SK-N-MC (cell line): Measurements from ENCODE around the gene CBX1.

Experiments
- DNase-seq: peaks from one replicate; pipeline ENCODE4 v3.0.0-alpha.2; 2011; ENCODE audit warnings: low read depth, low spot score
- H3K27ac ChIP-seq: fragments of 200-600 bp; sonication (generic); 2 replicates; pipeline ENCODE4 v1.5.1; 2016; ENCODE audit warnings: mixed run types
- H3K36me3 ChIP-seq: fragments of 200-600 bp; sonication (generic); 2 replicates; pipeline ENCODE4 v1.6.1; 2017; ENCODE audit warnings: antibody characterized with exemption, low read length, mixed read lengths; ENCODE audit not compliant: insufficient read depth
- H3K4me3 ChIP-seq: fragments of 200-600 bp; sonication (generic); 2 replicates; pipeline ENCODE4 v1.5.1; 2016
- H3K9ac ChIP-seq: fragments of 200-600 bp; sonication (generic); 2 replicates; pipeline ENCODE4 v1.8.0; 2017; ENCODE audit warnings: mixed run types, mixed read lengths; ENCODE audit not compliant: insufficient read length
- H3K9me3 ChIP-seq: fragments of 200-600 bp; sonication (generic); 2 replicates; pipeline ENCODE4 v1.6.1; 2017; ENCODE audit warnings: low read depth, mild to moderate bottlenecking, antibody characterized with exemption, low read length, moderate library complexity, mixed read lengths
- EZH2 ChIP-seq: fragments of 200-600 bp; sonication (generic); IDR thresholded peaks from one replicate; pipeline ENCODE4 v1.6.1; 2017; ENCODE audit warnings: antibody characterized with exemption
- FOXP2 ChIP-seq: optimal IDR thresholded peaks from 2 replicates; pipeline ENCODE3; 2011; ENCODE audit warnings: mild to moderate bottlenecking, moderate library complexity; ENCODE audit not compliant: insufficient read depth; ENCODE audit errors: extremely low read length, control extremely low read depth
- POLR2AphosphoS5 ChIP-seq: IDR thresholded peaks from 2 replicates; pipeline ENCODE4 v1.6.1; 2012; ENCODE audit warnings: mild to moderate bottlenecking, low read depth, low read length, borderline replicate concordance

The CBX1 gene

DNA sequence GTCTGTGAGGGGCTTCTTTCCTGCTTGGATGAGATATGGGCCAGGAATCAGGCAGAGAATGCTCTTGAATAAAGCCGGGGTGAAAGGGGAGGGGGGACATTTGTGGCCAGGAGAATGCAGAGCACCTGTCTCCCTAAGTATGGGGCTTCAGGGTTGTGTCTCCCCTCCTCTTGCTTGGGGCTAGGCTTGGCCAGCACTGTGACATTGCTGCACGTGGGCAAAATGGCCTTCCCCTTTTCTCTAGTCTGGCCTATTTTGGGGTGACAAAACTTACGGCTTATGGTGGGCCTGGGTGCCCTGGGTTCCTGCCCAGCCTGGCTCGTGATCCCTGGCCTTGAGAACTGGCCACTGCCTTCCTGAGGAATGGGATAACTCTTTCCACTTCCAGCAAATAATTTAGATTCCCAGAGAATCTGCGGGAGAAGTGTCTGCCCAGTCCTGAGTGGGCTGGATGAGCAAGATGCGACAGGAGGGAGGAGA is 47.5 kb downstream of the CBX1 start:
- TF ChIP-seq FOXP2 (no peak), EZH2 (no peak), POLR2AphosphoS5 (no peak)
- Histone ChIP-seq H3K36me3 (peaks cover 70% of the 10 kb centered on the region), H3K27ac (peak overlapping the region; percentile 73), H3K9me3 (no peaks in the 10 kb centered on the region), H3K9ac (peak overlapping the region; percentile 28), H3K4me3 (peak overlapping the region; percentile 43; the same call in 1 of the 2 replicates)
- DNase-seq: no peak

GRCh38 chr17:48052956-48053757 is 48.1 kb downstream of the CBX1 start:
- peak overlapping the region; percentile 28 for H3K9ac ChIP-seq
- DNase-seq: no peak
- TF ChIP-seq EZH2: no peak
- peak overlapping the region; percentile 73 for H3K27ac ChIP-seq
- peaks cover 63% of the 10 kb centered on the region for H3K36me3 ChIP-seq
- peak overlapping the region; percentile 43 for H3K4me3 ChIP-seq
- no peaks in the 10 kb centered on the region for H3K9me3 ChIP-seq

- no peak for DNase-seq
- no peak for TF ChIP-seq FOXP2
- no peak for TF ChIP-seq EZH2
- TF ChIP-seq POLR2AphosphoS5: no peak
- H3K4me3 ChIP-seq: peak overlapping the region; percentile 43; the same call in 1 of the 2 replicates
- peaks cover 51% of the 10 kb centered on the region for H3K36me3 ChIP-seq
- peak overlapping the region; percentile 73 for H3K27ac ChIP-seq
- no peak overlapping the region for H3K9ac ChIP-seq
- H3K9me3 ChIP-seq: no peaks in the 10 kb centered on the region
Observed at GRCh38 chr17:48051706-48052486, 49.4 kb downstream of the CBX1 start.

DNA sequence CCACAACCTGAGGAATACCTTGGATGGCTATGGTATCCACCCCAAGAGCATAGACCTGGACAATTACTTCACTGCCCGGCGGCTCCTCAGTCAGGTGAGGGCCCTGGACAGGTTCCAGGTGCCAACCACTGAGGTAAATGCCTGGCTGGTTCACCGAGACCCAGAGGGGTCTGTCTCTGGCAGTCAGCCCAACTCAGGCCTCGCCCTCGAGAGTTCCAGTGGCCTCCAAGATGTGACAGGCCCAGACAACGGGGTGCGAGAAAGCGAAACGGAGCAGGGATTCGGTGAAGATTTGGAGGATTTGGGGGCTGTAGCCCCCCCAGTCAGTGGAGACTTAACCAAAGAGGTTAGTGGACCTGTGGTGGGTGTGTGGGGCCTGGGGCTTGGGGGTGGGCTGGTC is 50.0 kb downstream of the CBX1 start:
- Histone ChIP-seq H3K27ac (no peak overlapping the region), H3K9ac (no peak overlapping the region), H3K36me3 (peaks cover 45% of the 10 kb centered on the region), H3K9me3 (no peaks in the 10 kb centered on the region), H3K4me3 (no peak overlapping the region)
- no peak for DNase-seq
- no peak for TF ChIP-seq EZH2
- no peak for TF ChIP-seq FOXP2
- no peak for TF ChIP-seq POLR2AphosphoS5

DNA sequence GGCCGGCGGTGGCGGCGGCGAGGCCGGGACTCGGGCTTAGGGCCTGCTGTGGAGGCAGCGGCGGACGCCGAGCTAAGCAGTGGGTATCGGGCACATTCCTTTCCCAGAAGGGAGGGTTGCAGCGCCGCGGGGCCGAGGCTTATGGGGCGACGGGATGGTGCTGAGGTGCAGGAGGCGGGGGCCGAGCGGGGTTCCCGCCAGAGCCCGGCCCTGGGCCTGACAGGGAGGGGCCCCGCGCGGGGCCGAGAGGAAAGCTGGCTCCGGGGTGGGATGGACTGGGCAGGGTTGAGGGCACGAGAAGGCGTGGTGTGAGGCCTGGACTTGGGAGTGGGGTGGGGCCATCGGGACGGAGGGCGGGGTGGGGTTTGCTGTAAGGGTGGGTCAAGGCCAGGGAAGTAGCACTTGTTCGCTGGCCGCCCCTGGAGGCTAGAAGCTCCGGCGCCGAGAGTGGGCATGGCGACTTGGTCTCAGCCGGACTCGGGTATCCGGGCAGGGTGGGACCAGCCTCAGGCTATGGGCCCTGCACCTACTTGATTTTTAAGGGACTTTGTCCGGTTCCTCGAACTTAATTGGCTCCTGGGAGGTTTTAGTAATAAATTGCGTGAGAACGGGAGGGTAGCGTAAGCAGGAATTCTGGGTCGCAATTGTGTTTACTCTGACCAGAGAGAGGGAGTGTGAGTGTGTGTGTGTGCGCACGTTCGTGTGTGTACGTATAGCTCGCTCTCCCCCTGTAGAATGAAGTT is 52.7 kb downstream of the CBX1 start:
- DNase-seq: no peak
- Histone ChIP-seq H3K27ac (peak overlapping the region; percentile 49; the same call in 1 of the 2 replicates), H3K36me3 (peaks cover 28% of the 10 kb centered on the region), H3K9ac (peak overlapping the region; percentile 94), H3K9me3 (no peaks in the 10 kb centered on the region), H3K4me3 (peak overlapping the region; percentile 93)
- TF ChIP-seq FOXP2 (no peak), POLR2AphosphoS5 (peak; percentile 78; the same call in 1 of the 2 replicates)

DNA sequence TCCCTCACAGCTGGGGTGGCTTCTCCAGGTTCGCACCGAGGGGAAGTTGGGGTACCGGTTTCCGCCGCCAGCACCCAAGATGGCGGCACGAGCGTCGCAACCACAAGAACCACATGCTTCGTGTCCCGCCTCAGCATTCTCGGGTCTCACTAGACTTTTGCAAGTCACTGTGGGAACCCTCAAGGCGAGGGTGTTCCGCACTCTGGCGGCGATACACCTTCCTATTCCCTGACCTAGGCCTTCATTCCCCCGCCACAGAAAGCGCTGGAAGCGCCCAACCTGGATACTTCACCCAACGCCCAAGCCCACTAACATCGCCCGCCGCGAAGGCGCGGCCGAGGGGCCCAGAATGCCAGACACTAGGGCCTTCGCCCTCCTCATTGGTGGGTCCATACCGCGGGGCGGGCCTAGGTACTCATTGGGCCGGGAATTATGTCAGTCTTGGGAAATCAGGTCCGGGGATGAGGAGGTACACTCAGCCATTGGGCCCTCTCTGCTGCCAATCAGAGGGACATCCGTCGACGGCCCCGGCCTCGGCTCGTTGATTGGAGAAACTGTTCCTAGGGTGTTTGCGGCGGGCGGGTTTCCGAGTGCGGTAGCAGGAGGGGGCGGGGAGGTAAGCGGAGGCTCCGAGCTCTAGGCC is 53.4 kb downstream of the CBX1 start, which contains the start of gene NFE2L1:
TSS of gene NFE2L1 (plus strand) at position 619 of the 643 bp plus-strand sequence. CDS start 2,760 bp downstream, outside the sequence.
- H3K27ac ChIP-seq: peak within 1 kb of the TSS; percentile 93
- H3K9ac ChIP-seq: peak within 1 kb of the TSS; percentile 94
- TF ChIP-seq POLR2AphosphoS5 (peak; percentile 84), EZH2 (no peak)
- no peaks in the 10 kb centered on the region for H3K9me3 ChIP-seq
- peak within 1 kb of the TSS; percentile 93 for H3K4me3 ChIP-seq
- H3K36me3 ChIP-seq: peaks cover 24% of the 10 kb centered on the region
- DNase-seq: peak; percentile 97

- H3K27ac ChIP-seq: peak overlapping the region; percentile 93
- peak overlapping the region; percentile 80 for H3K4me3 ChIP-seq
- TF ChIP-seq POLR2AphosphoS5 (no peak), EZH2 (no peak), FOXP2 (no peak)
- H3K9ac ChIP-seq: peak overlapping the region; percentile 79
- no peaks in the 10 kb centered on the region for H3K9me3 ChIP-seq
- peaks cover 19% of the 10 kb centered on the region for H3K36me3 ChIP-seq
- no peak for DNase-seq
Observed at GRCh38 chr17:48047113-48047740, 54.1 kb downstream of the CBX1 start.

DNA sequence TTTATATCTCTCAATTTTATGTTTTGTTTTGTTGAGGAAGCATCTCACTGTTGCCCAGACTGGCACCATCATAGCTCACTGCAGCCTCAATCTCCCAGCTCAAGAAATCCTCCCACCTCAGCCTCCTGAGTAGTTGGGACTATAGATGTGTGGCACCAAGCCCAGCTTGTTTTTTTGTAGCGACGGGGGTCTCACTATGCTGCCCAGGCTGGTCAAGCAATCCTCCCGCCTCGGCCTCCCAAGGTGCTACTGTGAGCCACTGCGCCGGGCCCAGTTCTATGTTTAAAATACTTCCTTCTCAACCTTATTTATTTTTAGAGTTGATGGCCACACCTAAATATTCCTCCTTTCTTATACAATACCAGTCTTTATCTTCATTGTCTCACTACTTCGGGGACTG is 55.0 kb downstream of the CBX1 start:
- H3K4me3 ChIP-seq: peak overlapping the region; percentile 80
- no peak for DNase-seq
- H3K9ac ChIP-seq: no peak overlapping the region
- H3K9me3 ChIP-seq: no peaks in the 10 kb centered on the region
- H3K27ac ChIP-seq: no peak overlapping the region; the same call in 1 of the 2 replicates
- peaks cover 9% of the 10 kb centered on the region for H3K36me3 ChIP-seq
- no peak for TF ChIP-seq FOXP2
- no peak for TF ChIP-seq EZH2
- TF ChIP-seq POLR2AphosphoS5: no peak
